Natural killer cell (primary cell): ENCODE data around the gene ZNF521. TPM values are rescaled to one million over a fixed set of nuclear protein-coding genes. Genes with fewer than 3 reads are reported as not detected.

Experiments
- ATAC-seq, 3 donors: fragments of 150-1000 bp in 2 of 3; fragments of 200-7000 bp in 1 of 3; cut with Tn5 transposase; 1 replicate in 1 of 3; 2 replicates in 2 of 3; pipeline ENCODE4 v1.10.0; 2021; ENCODE audit warnings: mild to moderate bottlenecking in 2 of 3, moderate library complexity in 2 of 3
- DNase-seq, 2 donors: peaks; one replicate each; pipeline versions ENCODE4 v3.0.0 to v3.0.0-alpha.2; 2013 to 2021; ENCODE audit warnings: mixed read lengths in 1 of 2
- H3K27ac ChIP-seq: one replicate; pipeline ENCODE4 v1.5.1; 2013; ENCODE audit warnings: mild to moderate bottlenecking, low read length
- H3K27me3 ChIP-seq: one replicate; pipeline ENCODE4 v1.6.1; 2013; ENCODE audit warnings: low read length; ENCODE audit not compliant: control insufficient read depth, insufficient read depth
- H3K36me3 ChIP-seq: one replicate; pipeline ENCODE4 v1.6.1; 2013; ENCODE audit warnings: low read length; ENCODE audit not compliant: control insufficient read depth, insufficient read depth
- H3K4me1 ChIP-seq: one replicate; pipeline ENCODE4 v1.6.1; 2013; ENCODE audit warnings: low read length; ENCODE audit not compliant: control insufficient read depth, insufficient read depth
- H3K4me3 ChIP-seq: one replicate; pipeline ENCODE4 v1.5.1; 2013; ENCODE audit warnings: low read length
- H3K9me3 ChIP-seq: one replicate; pipeline ENCODE4 v1.6.1; 2013; ENCODE audit warnings: low read length; ENCODE audit not compliant: control insufficient read depth, insufficient read depth
- H3K27ac Mint-ChIP-seq, 2 donors: one replicate each; pipeline ENCODE4 v1.8.0; 2022; ENCODE audit warnings: mild to moderate bottlenecking in 2 of 2, mixed read lengths in 2 of 2, moderate library complexity in 1 of 2
- H3K27me3 Mint-ChIP-seq, 2 donors: one replicate each; pipeline ENCODE4 v1.8.0; 2022; ENCODE audit warnings: low read depth in 2 of 2, mixed read lengths in 2 of 2
- H3K36me3 Mint-ChIP-seq: one replicate; pipeline ENCODE4 v1.8.0; 2022; ENCODE audit warnings: mixed read lengths
- H3K4me1 Mint-ChIP-seq, 2 donors: one replicate each; pipeline ENCODE4 v1.8.0; 2022; ENCODE audit warnings: mixed read lengths in 2 of 2
- H3K4me3 Mint-ChIP-seq: one replicate; pipeline ENCODE4 v1.8.0; 2022; ENCODE audit warnings: mild to moderate bottlenecking, moderate library complexity, mixed read lengths
- H3K9me3 Mint-ChIP-seq, 2 donors: one replicate each; pipeline ENCODE4 v1.8.0; 2022; ENCODE audit warnings: mixed read lengths in 2 of 2
- WGBS: methylation state at CpG from one replicate; pipeline ENCODE4 v1.1.7; 2013; ENCODE audit warnings: missing lambda C conversion rate; ENCODE audit not compliant: insufficient coverage; 5-methylcytosine and 5-hydroxymethylcytosine counted together
- intact Hi-C: fragments of 100-400 bp; cut with micrococcal nuclease; formaldehyde crosslinking; loops from one replicate; pipeline ENCODE4 v1.14.2; 2022
- total RNA-seq, 4 donors: library from RNA; stranded (reverse); fragments of 120-200 nt in 1 of 4; gene quantifications; one replicate each; pipeline versions ENCODE4 v1.2.3 to v1.2.4, GENCODE V29; 2013 to 2022
- TF ChIP-seq, protein P1 (sequence below): fragments of 200-600 bp; IDR thresholded peaks from one replicate; pipeline ENCODE4 v1.8.0; 2022; ENCODE audit warnings: antibody characterized with exemption

The ZNF521 gene
- total RNA-seq, 3 donors from 2014 or later (not counting 1 experiment from before 2014, with no cell fraction given): 0.19 to 3.5 (median 0.54) TPM

DNA sequence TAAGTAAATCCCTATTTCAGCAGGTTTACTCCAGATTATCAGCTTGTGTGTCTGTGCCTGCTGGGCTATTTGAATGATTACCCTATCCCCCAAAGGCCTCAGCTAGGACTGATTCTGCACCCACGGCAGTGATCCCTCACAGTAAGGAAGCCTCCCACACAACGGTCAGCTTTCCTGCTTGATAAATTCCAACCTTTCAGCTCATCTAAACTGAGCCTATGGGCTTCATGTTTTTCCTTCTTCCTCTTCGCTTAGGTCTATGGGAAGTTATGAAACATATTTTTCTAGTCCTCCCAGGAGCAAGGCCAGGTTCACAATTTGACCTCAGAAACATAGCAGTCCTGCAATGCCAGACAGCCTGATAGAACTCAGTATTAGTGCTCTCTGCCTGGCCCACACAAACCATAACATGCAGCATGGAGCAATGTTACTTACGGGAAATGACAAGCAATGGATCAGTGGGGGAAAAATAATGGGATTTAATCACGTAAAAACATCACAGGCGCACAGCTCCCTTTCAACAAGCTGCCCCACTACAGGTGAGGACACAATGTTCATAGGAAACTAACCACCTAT lies 170.9 kb downstream of the ZNF521 start:
- Histone ChIP-seq H3K36me3 (no peaks in the 10 kb centered on the region), H3K4me3 (no peak overlapping the region), H3K27me3 (no peaks in the 10 kb centered on the region), H3K27ac (no peak overlapping the region), H3K4me1 (no peaks in the 10 kb centered on the region), H3K9me3 (no peaks in the 10 kb centered on the region)
- DNase-seq: no peak
- Mint-ChIP-seq H3K4me3 (no peak overlapping the region), H3K27ac (no peak overlapping the region), H3K27me3 (peaks cover 12 to 44% of the 10 kb centered on the region in 2 donors), H3K4me1 (no peaks in the 10 kb centered on the region), H3K36me3 (no peaks in the 10 kb centered on the region), H3K9me3 (no peaks in the 10 kb centered on the region)
- intact Hi-C loops: no loop called here
- TF ChIP-seq, protein P1, sequence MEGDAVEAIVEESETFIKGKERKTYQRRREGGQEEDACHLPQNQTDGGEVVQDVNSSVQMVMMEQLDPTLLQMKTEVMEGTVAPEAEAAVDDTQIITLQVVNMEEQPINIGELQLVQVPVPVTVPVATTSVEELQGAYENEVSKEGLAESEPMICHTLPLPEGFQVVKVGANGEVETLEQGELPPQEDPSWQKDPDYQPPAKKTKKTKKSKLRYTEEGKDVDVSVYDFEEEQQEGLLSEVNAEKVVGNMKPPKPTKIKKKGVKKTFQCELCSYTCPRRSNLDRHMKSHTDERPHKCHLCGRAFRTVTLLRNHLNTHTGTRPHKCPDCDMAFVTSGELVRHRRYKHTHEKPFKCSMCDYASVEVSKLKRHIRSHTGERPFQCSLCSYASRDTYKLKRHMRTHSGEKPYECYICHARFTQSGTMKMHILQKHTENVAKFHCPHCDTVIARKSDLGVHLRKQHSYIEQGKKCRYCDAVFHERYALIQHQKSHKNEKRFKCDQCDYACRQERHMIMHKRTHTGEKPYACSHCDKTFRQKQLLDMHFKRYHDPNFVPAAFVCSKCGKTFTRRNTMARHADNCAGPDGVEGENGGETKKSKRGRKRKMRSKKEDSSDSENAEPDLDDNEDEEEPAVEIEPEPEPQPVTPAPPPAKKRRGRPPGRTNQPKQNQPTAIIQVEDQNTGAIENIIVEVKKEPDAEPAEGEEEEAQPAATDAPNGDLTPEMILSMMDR: no peak
- 88% methylated on average over 6 of the region's 6 CpGs for WGBS
- ATAC-seq: no peak

- Mint-ChIP-seq H3K4me1 (no peaks in the 10 kb centered on the region), H3K9me3 (no peaks in the 10 kb centered on the region), H3K36me3 (no peaks in the 10 kb centered on the region), H3K27ac (no peak overlapping the region), H3K4me3 (no peak overlapping the region), H3K27me3 (peaks cover 10 to 16% of the 10 kb centered on the region in 2 donors)
- ATAC-seq (no peak), DNase-seq (no peak)
- intact Hi-C loops: no loop called here
- Histone ChIP-seq H3K4me3 (no peak overlapping the region), H3K36me3 (no peaks in the 10 kb centered on the region), H3K27me3 (no peaks in the 10 kb centered on the region), H3K27ac (no peak overlapping the region), H3K4me1 (no peaks in the 10 kb centered on the region), H3K9me3 (no peaks in the 10 kb centered on the region)
- TF ChIP-seq, protein P1: no peak
- WGBS: 77% methylated on average over 2 of the region's 3 CpGs
Measured at GRCh38 chr18:25177631-25178030, 174.3 kb downstream of the ZNF521 start.

GRCh38 chr18:25176518-25177042 lies 175.4 kb downstream of the ZNF521 start:
- TF ChIP-seq, protein P1: no peak
- no peaks in the 10 kb centered on the region for H3K27me3 ChIP-seq

More at GRCh38 chr18:25176518-25177042, 175.4 kb downstream of the ZNF521 start:
- Mint-ChIP-seq H3K9me3 (no peaks in the 10 kb centered on the region), H3K27ac (no peak overlapping the region), H3K4me3 (no peak overlapping the region), H3K4me1 (no peaks in the 10 kb centered on the region), H3K27me3 (peaks cover 9 to 10% of the 10 kb centered on the region in 2 donors), H3K36me3 (no peaks in the 10 kb centered on the region)
- Histone ChIP-seq H3K9me3 (no peaks in the 10 kb centered on the region), H3K4me1 (no peaks in the 10 kb centered on the region), H3K27ac (no peak overlapping the region), H3K4me3 (no peak overlapping the region), H3K36me3 (no peaks in the 10 kb centered on the region)
- DNase-seq (no peak), ATAC-seq (no peak)
- intact Hi-C loops: no loop called here
- 95% methylated on average over 19 of the region's 19 CpGs for WGBS
